MM.1S (cell line): ENCODE data around the gene CEP104.

Source experiments
- DNase-seq: peaks from one replicate; pipeline ENCODE4 v3.0.0-alpha.2; 2015
- H2AFZ ChIP-seq: fragments of 300-600 bp; sonication (generic); 2 replicates; pipeline ENCODE4 v1.6.0; 2016; ENCODE audit warnings: antibody characterized with exemption, low read length
- H3F3A ChIP-seq: fragments of 300-600 bp; sonication (generic); 2 replicates; pipeline ENCODE4 v1.6.1; 2016; ENCODE audit warnings: mild to moderate bottlenecking, antibody characterized with exemption, low read length, moderate library complexity, mixed read lengths; ENCODE audit not compliant: insufficient read depth
- H3K27ac ChIP-seq: fragments of 300-600 bp; sonication (generic); 2 replicates; pipeline ENCODE4 v1.5.1; 2016; ENCODE audit warnings: mild to moderate bottlenecking, low read length
- H3K27me3 ChIP-seq: fragments of 300-600 bp; sonication (generic); replicated peaks from 2 replicates; pipeline ENCODE4 v1.6.0; 2016; ENCODE audit warnings: low read length; ENCODE audit not compliant: insufficient read depth
- H3K36me3 ChIP-seq: fragments of 300-600 bp; sonication (generic); replicated peaks from 2 replicates; pipeline ENCODE4 v1.6.1; 2016; ENCODE audit warnings: mild to moderate bottlenecking, low read length, mixed read lengths; ENCODE audit not compliant: insufficient read depth
- H3K4me1 ChIP-seq: fragments of 300-600 bp; sonication (generic); 2 replicates; pipeline ENCODE4 v1.6.1; 2016; ENCODE audit warnings: low read length, mixed read lengths
- H3K4me2 ChIP-seq: fragments of 300-600 bp; sonication (generic); 2 replicates; pipeline ENCODE4 v1.6.0; 2016; ENCODE audit warnings: low read depth, low read length
- H3K4me3 ChIP-seq: fragments of 300-600 bp; sonication (generic); 2 replicates; pipeline ENCODE4 v1.5.1; 2016; ENCODE audit warnings: low read length, mixed read lengths
- H3K79me2 ChIP-seq: fragments of 300-600 bp; sonication (generic); 2 replicates; pipeline ENCODE4 v1.6.1; 2016; ENCODE audit warnings: mixed run types, low read length, mixed read lengths
- H3K9ac ChIP-seq: fragments of 300-600 bp; sonication (generic); 2 replicates; pipeline ENCODE4 v1.6.1; 2016; ENCODE audit warnings: low read length, mixed read lengths
- H3K9me2 ChIP-seq: fragments of 300-600 bp; sonication (generic); replicated peaks from 2 replicates; pipeline ENCODE4 v1.6.1; 2016; ENCODE audit warnings: mild to moderate bottlenecking, low read length, mixed read lengths; ENCODE audit not compliant: insufficient read depth
- H3K9me3 ChIP-seq: fragments of 300-600 bp; sonication (generic); replicated peaks from 2 replicates; pipeline ENCODE4 v1.6.1; 2016; ENCODE audit warnings: mild to moderate bottlenecking, low read length, mixed read lengths; ENCODE audit not compliant: insufficient read depth
- H4K20me1 ChIP-seq: fragments of 300-600 bp; sonication (generic); 2 replicates; pipeline ENCODE4 v1.6.1; 2016; ENCODE audit warnings: mild to moderate bottlenecking, low read length, moderate library complexity, mixed read lengths; ENCODE audit not compliant: insufficient read depth
- CTCF ChIP-seq: fragments of 300-600 bp; sonication (generic); IDR thresholded peaks from 2 replicates; pipeline ENCODE4 v1.5.1; 2016; ENCODE audit warnings: antibody characterized with exemption, low read length, mixed read lengths
- EZH2 ChIP-seq: fragments of 300-600 bp; sonication (generic); optimal IDR thresholded peaks from 2 replicates; pipeline ENCODE3; 2017; ENCODE audit warnings: low read depth, mild to moderate bottlenecking, antibody characterized with exemption, low read length, mixed read lengths
- EZH2phosphoT487 ChIP-seq: fragments of 300-600 bp; sonication (generic); IDR thresholded peaks from 2 replicates; pipeline ENCODE4 v1.6.1; 2018; ENCODE audit warnings: antibody characterized with exemption, low read length

CEP104 gene

DNA sequence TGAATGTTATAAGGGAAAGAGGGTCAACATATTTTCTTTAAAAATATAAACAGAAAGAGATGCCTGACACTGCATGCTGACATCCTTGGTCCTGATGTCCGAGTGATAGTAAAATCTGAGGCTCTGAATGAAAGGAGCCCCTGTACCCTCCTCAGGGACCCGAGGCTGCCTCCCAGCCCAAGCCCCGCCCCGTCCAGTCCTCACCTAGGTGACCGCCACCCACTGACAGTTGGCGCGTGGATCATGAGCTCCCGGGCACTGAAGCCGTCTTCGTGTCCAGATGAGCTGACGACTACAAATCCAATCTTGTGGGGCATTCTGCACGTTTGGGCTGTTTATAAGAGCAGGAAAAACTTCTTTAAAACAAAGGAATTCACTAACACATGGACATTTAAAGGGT lies 4.9 kb downstream of the CEP104 start:
- H3K9me3 ChIP-seq: no peaks in the 10 kb centered on the region
- H3K79me2 ChIP-seq: peaks cover 38% of the 10 kb centered on the region
- H3K27ac ChIP-seq: no peak overlapping the region
- H4K20me1 ChIP-seq: no peaks in the 10 kb centered on the region
- no peak overlapping the region for H2AFZ ChIP-seq
- H3K4me2 ChIP-seq: no peak overlapping the region
- DNase-seq: no peak
- no peaks in the 10 kb centered on the region for H3F3A ChIP-seq
- H3K36me3 ChIP-seq: 0 out of 2 replicates have a peak, but pooled peaks cover 4% of the 10 kb centered on the region
- no peak for TF ChIP-seq CTCF
- no peak for TF ChIP-seq EZH2
- no peaks in the 10 kb centered on the region for H3K27me3 ChIP-seq
- no peak overlapping the region for H3K4me3 ChIP-seq
- no peaks in the 10 kb centered on the region for H3K9me2 ChIP-seq
- no peak overlapping the region for H3K9ac ChIP-seq
- H3K4me1 ChIP-seq: no peaks in the 10 kb centered on the region

GRCh38 chr1:3851292-3851691 lies 5.7 kb downstream of the CEP104 start:
- no peaks in the 10 kb centered on the region for H3K9me3 ChIP-seq
- H3K4me3 ChIP-seq: no peak overlapping the region
- H3F3A ChIP-seq: no peaks in the 10 kb centered on the region
- H3K4me2 ChIP-seq: no peak overlapping the region
- peaks cover 35% of the 10 kb centered on the region for H3K79me2 ChIP-seq
- no peaks in the 10 kb centered on the region for H4K20me1 ChIP-seq
- no peaks in the 10 kb centered on the region for H3K27me3 ChIP-seq
- H2AFZ ChIP-seq: no peak overlapping the region
- no peaks in the 10 kb centered on the region for H3K4me1 ChIP-seq
- H3K36me3 ChIP-seq: 0 out of 2 replicates have a peak, but pooled peaks cover 4% of the 10 kb centered on the region
- no peak overlapping the region for H3K9ac ChIP-seq
- DNase-seq: no peak
- H3K27ac ChIP-seq: no peak overlapping the region
- TF ChIP-seq EZH2phosphoT487 (no peak), CTCF (no peak), EZH2 (no peak)
- no peaks in the 10 kb centered on the region for H3K9me2 ChIP-seq

DNA sequence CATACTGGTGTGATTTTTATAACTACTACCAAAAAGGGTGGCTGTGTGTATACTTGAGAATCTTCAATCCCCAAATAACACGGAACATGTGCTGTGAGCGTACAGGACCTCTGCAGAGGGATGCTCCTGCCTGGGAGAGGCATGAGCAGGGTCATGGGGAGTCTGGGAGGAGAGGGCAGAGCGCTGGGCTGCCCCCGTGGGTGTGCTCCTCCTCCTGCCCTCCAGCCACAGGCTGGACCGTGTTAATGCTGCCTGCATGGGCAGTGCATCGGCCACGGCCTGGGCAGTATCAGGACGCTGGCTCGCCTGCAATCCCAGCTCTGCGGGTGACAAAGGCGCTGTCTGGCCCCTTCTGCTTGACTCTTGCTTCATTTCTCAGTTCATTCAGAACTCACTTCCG lies 6.2 kb downstream of the CEP104 start:
- H3K27me3 ChIP-seq: no peaks in the 10 kb centered on the region
- TF ChIP-seq CTCF (no peak), EZH2phosphoT487 (no peak), EZH2 (no peak)
- H3K27ac ChIP-seq: no peak overlapping the region
- no peak overlapping the region for H3K9ac ChIP-seq
- H3K9me2 ChIP-seq: no peaks in the 10 kb centered on the region
- no peaks in the 10 kb centered on the region for H4K20me1 ChIP-seq
- H3K79me2 ChIP-seq: peaks cover 31% of the 10 kb centered on the region
- H2AFZ ChIP-seq: no peak overlapping the region
- no peak overlapping the region for H3K4me3 ChIP-seq
- H3K36me3 ChIP-seq: 0 out of 2 replicates have a peak, but pooled peaks cover 4% of the 10 kb centered on the region
- H3F3A ChIP-seq: no peaks in the 10 kb centered on the region
- DNase-seq: no peak
- no peaks in the 10 kb centered on the region for H3K9me3 ChIP-seq
- H3K4me2 ChIP-seq: no peak overlapping the region
- no peaks in the 10 kb centered on the region for H3K4me1 ChIP-seq
